DMS53 treated with DMSO at 0.1 percent for 48 hours (cell line): ENCODE measurements around the gene ITFG1.
"Not testable (repeated sequence)": the region's sequence is repeated elsewhere in the genome, so short reads cannot be mapped to it uniquely, and the experiment has no call there.

Experiments
- DNase-seq: peaks from one replicate; lab custom pipeline; 2025; ENCODE audit not compliant: unreplicated experiment; lab: John Stamatoyannopoulos, UW

The ITFG1 gene

GRCh38 chr16:47161464-47161863 is 299.4 kb downstream of the ITFG1 start:
- no peak for DNase-seq

DNA sequence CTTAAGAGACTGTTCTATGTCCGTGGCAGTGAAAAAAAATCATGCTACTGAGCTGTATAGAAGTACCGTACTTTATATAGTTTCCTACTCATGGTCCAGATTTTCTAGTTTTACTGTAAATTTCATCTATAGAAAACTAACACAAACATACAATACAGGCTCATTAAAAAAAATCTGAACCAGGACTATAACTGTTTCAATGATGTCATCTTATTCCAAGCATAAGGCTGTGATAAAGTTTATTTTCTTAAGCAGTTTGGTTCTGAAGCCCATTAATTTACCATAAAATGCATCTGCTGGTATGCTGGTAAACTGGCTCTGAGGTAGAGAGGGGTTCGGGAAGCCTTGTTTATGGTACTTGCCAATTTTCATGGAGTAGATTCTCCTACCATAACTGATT is 300.4 kb downstream of the ITFG1 start:
- DNase-seq: no peak

DNA sequence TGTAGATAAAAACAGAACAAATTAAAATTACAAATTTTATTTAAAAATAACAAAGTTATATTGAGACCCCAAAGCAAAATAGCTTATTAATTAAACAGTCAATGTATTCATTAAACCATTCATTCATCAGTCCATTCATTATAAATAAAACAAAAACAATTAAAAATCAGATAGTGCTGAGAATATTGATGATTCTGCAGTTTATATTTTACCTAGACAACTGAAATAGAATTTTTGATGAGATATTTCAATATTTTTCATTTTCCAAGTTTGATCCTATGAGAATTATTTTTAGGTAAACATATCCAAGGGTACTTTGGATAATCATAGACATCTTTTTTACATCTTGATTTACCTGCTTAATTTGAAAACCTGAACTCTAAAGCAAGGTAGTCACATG is 301.9 kb downstream of the ITFG1 start:
- no peak for DNase-seq

DNA sequence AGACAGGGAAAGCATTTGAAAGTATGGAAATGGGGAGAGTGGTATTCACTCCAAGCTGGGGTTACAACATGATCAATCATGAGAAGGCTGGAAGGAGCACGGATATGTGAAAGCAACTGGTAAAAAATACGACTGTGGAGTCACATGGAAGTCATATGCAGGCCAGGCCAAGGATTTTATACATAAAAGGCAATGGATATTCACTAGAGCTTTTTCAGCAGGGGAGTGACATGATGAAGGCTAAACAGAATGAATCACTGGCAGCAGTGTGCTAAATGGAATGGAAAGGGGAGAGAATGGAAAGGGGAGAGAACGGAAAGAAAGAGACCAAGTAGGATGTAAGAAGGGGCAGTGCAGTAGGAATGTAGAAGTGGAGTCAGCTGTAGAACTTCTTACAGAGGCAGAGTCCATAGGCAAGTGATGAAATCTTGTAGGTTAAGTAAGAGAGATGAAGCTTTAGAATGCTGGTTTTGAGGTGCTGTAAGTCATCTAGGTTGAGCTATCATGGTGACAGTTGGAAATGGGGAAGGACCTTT is 304.1 kb downstream of the ITFG1 start:
- DNase-seq: no peak

DNA sequence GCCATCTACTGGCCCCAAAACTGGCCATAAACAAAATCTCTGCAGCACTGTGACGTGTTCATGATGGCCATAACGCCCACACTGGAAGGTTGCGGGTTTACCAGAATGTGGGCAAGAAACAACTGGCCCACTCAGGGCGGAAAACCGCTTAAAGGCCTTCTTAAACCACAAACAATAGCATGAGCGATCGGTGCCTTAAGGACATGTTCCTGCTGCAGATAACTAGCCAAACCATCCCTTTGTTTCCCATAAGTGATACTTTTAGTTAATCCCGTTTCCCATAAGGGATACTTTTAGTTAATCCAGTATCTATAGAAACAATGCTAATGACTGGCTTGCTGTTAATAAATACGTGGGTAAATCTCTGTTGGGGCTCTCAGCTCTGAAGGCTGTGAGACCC is 308.4 kb downstream of the ITFG1 start:
- DNase-seq: not testable (repeated sequence)

DNA sequence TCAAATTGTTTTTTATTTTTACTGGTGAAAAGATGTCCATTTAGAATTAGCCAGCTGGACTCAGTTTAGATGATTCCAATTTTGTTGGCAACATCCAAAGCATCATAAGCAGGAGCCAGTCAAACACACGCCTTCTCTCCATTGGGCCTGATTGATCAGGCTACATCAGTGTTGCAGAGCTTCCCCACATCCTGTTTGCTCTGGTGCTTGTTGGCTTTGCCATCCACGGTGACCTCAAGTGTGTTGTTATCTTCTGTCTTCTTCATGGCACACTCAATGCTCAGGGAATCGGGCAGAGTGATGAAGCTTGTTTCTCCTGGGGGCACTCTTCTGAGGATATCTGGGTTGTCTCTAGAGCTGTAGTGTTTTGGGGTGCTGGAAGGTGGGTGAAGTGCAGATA is 310.8 kb downstream of the ITFG1 start:
- no peak for DNase-seq

- DNase-seq: no peak
These were observed 316.3 kb downstream of the ITFG1 start for GRCh38 chr16:47144559-47144877.

GRCh38 chr16:47143677-47144558 is 316.9 kb downstream of the ITFG1 start, which contains the start of gene NETO2:
Gene NETO2 (minus strand): TSS chr16:47143945. CDS start chr16:47143612, 333 bp downstream.
- DNase-seq: peak; percentile 55

GRCh38 chr16:47142821-47143676 is 317.8 kb downstream of the ITFG1 start:
- peak; percentile 74 for DNase-seq

- no peak for DNase-seq
These were observed 318.4 kb downstream of the ITFG1 start for GRCh38 chr16:47142486-47142820.

DNA sequence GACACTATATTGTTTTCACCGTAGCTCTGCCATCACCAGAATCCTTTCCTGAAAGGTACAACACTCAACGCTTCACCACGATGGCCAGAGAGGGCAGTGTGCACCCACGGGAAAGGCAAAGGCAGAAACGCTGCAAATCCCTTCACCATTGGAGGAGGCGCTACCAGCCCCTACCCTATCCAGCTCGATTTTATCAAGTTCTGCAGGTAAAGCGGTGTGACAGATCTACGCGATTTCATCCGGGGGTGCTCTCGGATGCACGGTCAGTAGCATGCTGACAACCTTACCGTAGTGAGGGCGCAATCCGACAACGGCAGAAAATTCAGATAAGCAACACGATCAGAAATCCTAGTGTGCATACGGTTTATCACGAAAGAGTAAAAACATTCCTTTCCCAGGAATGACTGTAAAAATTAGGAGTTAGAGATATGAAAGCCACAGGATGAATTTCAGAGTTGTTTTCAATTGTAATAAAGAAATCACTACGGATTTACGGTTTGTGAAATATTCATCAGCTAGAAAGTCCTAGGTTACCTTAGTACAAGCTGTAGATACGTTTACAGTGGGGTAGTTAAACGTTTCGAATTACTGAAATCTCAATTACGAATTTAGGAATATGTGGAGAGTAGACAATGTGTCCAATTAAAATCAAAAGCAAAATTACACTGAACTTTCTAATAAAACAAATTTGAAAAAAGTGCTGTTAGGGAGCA is 318.9 kb downstream of the ITFG1 start:
- peak; percentile 97 for DNase-seq

DNA sequence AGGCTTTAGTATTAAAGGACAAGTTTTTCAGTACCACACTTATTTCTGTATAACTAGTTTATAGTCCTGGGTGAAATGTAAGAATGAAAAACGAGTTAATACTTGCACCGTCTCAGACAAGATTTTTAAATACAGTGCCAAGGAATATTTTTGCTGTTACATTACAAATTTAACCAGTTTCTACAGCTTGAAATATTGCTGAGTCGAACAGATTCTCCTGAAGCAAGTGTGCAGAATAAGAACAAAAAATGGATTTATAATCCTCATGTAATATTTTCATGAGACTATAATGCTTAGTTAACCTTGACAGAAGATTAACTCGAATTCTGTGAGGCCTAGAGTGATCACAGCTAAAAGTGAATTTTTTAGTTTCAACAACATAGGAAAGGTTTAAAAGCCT is 320.2 kb downstream of the ITFG1 start:
- no peak for DNase-seq

GRCh38 chr16:47139561-47140185 is 321.2 kb downstream of the ITFG1 start:
- no peak for DNase-seq

DNA sequence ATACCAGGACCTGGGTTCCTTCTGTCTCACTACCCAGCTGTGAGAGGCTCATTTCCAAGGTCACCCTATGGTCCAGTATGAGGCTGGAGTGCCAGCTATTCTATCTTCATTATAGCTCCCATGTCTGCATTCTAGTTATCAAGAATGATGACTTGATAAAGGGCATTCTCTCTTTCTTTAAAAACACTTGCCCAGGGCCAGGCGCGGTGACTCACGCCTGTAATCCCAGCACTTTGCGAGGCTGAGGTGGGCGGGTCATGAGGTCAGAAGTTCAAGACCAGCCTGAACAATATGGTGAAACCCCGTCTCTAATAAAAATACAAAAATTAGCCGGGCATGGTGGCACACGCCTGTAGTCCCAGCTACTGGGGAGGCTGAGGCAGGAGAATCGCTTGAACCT is 322.9 kb downstream of the ITFG1 start:
- DNase-seq: not testable (repeated sequence)

DNA sequence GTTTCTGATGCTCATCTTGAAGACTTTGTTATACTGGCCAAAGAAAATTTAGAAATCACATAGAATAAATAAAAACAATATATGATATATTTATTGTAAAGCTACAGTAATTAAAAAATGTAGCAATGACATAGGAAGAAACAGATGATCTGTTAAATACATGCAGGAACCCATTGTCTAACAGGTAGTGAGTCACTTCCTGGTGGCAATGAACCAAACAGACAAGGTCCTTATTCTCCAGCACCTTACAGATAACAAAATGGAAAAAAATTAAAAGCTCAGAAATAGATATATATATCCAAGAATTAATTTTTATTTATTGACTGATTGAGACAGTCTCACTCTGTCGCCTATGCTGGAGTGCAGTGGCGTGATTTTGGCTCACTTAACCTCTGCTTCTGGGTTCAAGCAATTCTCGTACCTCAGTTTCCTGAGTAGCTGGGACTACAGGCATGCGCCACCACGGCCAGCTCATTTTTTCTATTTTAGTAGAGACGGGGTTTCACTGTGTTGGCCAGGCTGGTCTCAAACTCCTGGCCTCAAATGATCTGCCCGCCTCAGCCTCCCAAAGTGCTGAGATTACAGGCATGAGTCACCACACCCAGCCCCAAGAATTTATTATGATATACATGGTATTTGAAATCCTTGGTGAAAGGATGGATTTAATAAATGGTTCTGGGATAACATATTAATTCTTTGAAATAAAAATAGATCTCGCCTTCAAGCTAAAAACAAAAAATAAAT is 324.6 kb downstream of the ITFG1 start:
- peak; percentile 68 for DNase-seq

- DNase-seq: no peak
These were observed 326.3 kb downstream of the ITFG1 start for GRCh38 chr16:47134550-47134949.

DNA sequence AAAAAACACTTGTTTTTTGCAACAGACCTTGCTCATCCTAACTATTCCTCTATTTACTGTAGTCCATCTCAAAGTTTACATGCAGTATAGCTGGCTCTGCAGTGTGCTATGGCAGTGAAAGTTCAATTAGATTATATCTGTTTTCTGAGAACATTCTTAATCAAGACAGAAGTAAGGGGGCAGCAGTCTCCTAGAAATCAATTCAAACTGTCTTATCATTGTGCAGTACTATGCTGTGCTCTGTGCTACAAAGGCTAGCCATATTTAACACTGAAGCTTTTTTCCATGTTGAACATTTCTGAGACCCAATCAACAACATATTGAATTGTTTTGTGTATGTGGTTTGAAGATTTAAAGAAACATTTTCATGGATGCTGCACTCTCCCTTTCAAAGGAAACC is 328.6 kb downstream of the ITFG1 start:
- DNase-seq: no peak

GRCh38 chr16:47129755-47130435 is 331.0 kb downstream of the ITFG1 start:
- no peak for DNase-seq

- DNase-seq: no peak
These were observed 333.3 kb downstream of the ITFG1 start for GRCh38 chr16:47127541-47127940.

DNA sequence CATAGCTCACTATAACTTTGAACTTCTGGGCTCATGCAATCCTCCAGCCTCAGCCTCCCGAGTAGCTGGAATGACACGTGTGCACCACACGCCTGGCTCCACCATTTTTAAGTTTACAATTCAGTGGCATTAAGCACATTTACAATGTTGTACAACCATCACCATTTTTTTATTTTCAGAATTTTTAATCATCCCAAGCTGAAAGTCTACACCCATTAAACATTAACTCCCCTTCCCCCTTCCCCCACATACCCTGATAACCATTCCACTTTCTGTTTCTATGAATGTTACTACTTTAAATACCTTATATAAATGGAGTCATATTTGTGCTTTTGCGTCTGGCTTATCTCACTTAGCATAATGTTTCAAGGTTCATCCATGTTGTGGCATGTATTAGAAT is 335.1 kb downstream of the ITFG1 start:
- DNase-seq: no peak
